ENCODE data around the gene STON1. TPM values are rescaled to one million over a fixed set of nuclear protein-coding genes. Genes with fewer than 3 reads are reported as not detected.

The STON1 gene
- total and polyA plus RNA-seq, 2 of the 4 experiments (the other 2 are of a cell fraction) = 4.0 to 5.7 TPM

GRCh38 chr2:48600204-48600813 lies 70.4 kb downstream of the STON1 start:
- no peak overlapping the region for H3K4me2 ChIP-seq (ENCODE audit: low read depth, low read length)
- peak overlapping the region; percentile 47; the same call in 1 of the 2 replicates for H3K4ac ChIP-seq (ENCODE audit: low read depth, low read length)
- H2AK9ac ChIP-seq (replicated peaks; ENCODE audit: low read depth, low read length, poor library complexity) = no peak overlapping the region
- intact Hi-C loops (cut with micrococcal nuclease) = loop anchor here (1.0 to 5.0 kb wide), 10 partner anchors 92 to 1892 kb away; no protein-coding TSS in a partner anchor
- peak; percentile 67 for DNase-seq
- peak overlapping the region; percentile 77 for H2AFZ ChIP-seq (replicated peaks; ENCODE audit: low read length, poor library complexity)
- peaks cover 3% of the 10 kb centered on the region; the same call in 1 of the 2 replicates for H3K36me3 ChIP-seq (ENCODE audit: control insufficient read depth, insufficient read depth, low read length)
- no peak overlapping the region for H3K56ac ChIP-seq (ENCODE audit: extremely low read depth, insufficient read depth, low read length)
- peak overlapping the region; percentile 78; the same call in 1 of the 2 replicates for H3K9ac ChIP-seq (ENCODE audit: low read depth, low read length)
- 0 out of 4 replicates have a peak overlapping the region, but pooled peaks of 1 of the 2 experiments have one; percentile 52 for H4K8ac ChIP-seq (ENCODE audit: low read depth in 2 of 2, low read length in 2 of 2)
- H2AK5ac ChIP-seq (ENCODE audit: low read depth, low read length) = 0 out of 2 replicates have a peak overlapping the region, but pooled peaks have one; percentile 75
- no peaks in the 10 kb centered on the region for H3K9me1 ChIP-seq (ENCODE audit: insufficient read depth, low read length)
- in situ Hi-C loops (cut with MboI; ENCODE audit: low sequenced_read_pairs) = loop anchor here (5.0 to 10.0 kb wide), 2 partner anchors 344 to 1892 kb away; no protein-coding TSS in a partner anchor
- H3K4me3 ChIP-seq (ENCODE audit: insufficient read depth, low read depth, low read length) = no peak overlapping the region
- 0 out of 2 replicates have a peak overlapping the region, but pooled peaks have one; percentile 50 for H3K14ac ChIP-seq (replicated peaks; ENCODE audit: low read depth, low read length)
- no peaks in the 10 kb centered on the region for H3K9me3 ChIP-seq (ENCODE audit: control insufficient read depth, insufficient read depth, low read length)
- H4K91ac ChIP-seq (ENCODE audit: insufficient read depth, low read depth, low read length) = 0 out of 2 replicates have a peak overlapping the region, but pooled peaks have one; percentile 58
- peaks cover 7% of the 10 kb centered on the region for H3K4me1 ChIP-seq (ENCODE audit: control insufficient read depth, insufficient read depth, low read length)
- peak overlapping the region; percentile 52; the same call in 1 of the 2 replicates for H2BK20ac ChIP-seq (ENCODE audit: low read depth, low read length)
- BruUV-seq (replicated peaks) = no TSS peak
- H3K23ac ChIP-seq (ENCODE audit: low read depth, low read length) = no peak overlapping the region
- TF ChIP-seq CEBPB (IDR thresholded peaks at IDR 0.05; ENCODE audit: low read depth, low read length) = no peak
- peak; percentile 84 for TF ChIP-seq SMC3 (IDR thresholded peaks at IDR 0.05; ENCODE audit: low read depth, low read length)
- no peak for TF ChIP-seq NFE2L2 (IDR thresholded peaks at IDR 0.05; ENCODE audit: low read depth, low read length)
- TF ChIP-seq CTCF (conservative IDR thresholded peaks at IDR 0.05; ENCODE audit: low read depth, low read length) = peak; percentile 85
- peak; percentile 94 for TF ChIP-seq RAD21 (IDR thresholded peaks at IDR 0.05; ENCODE audit: low read length)
- no peaks in the 10 kb centered on the region for H4K20me1 ChIP-seq (ENCODE audit: insufficient read depth, low read length)
- H2BK120ac ChIP-seq (ENCODE audit: low read depth, low read length) = peak overlapping the region; percentile 68; the same call in 1 of the 2 replicates
- dilution Hi-C loops (cut with HindIII; ENCODE audit: low sequenced_read_pairs, unreplicated experiment) = no loop called here
- H2BK15ac ChIP-seq (ENCODE audit: low read depth, low read length) = no peak overlapping the region
- H3K79me1 ChIP-seq (ENCODE audit: low read depth in 1 of 2, low read length in 2 of 2) = no peaks in the 10 kb centered on the region
- peak; percentile 86 for ATAC-seq (ENCODE audit: low read depth)
- peak overlapping the region; percentile 83 for H2BK5ac ChIP-seq (ENCODE audit: low read depth, low read length, poor library complexity, severe bottlenecking)
- ChIA-PET POLR2A (ENCODE audit: unreplicated experiment) (interaction anchor here (0.5 kb wide), 1 partner anchor 1436 kb away, joined by 11 read pairs; no protein-coding TSS in a partner anchor), CTCF (interaction anchor here (1.4 kb wide), 2 partner anchors 128 to 1802 kb away, joined by 3 to 4 read pairs; no protein-coding TSS in a partner anchor)
- no peaks in the 10 kb centered on the region for H3K27me3 ChIP-seq (ENCODE audit: control insufficient read depth, insufficient read depth, low read length)
- H4K5ac ChIP-seq (ENCODE audit: low read depth, low read length) = no peak overlapping the region
- 0% methylated on average over 1 of the region's 4 CpGs; no CpG with 5 or more reads in 1 of the 2 experiments for WGBS, 2 experiments (ENCODE audit: extremely low coverage in 2 of 2, insufficient read length in 1 of 2)
- H3K27ac ChIP-seq (ENCODE audit: insufficient read depth, low read length) = peak overlapping the region; percentile 66
- no peak overlapping the region for H3K18ac ChIP-seq (ENCODE audit: low read depth, low read length)
